ENCODE results near the gene THOC3.
"Not testable (repeated sequence)": the region's sequence is repeated elsewhere in the genome, so short reads cannot be mapped to it uniquely, and the experiment has no call there.

THOC3 gene

GRCh38 chr5:175938489-175938888, 29.6 kb downstream of the THOC3 start:
- DNase-seq = not testable (repeated sequence)

GRCh38 chr5:175928752-175929151, 39.4 kb downstream of the THOC3 start:
- DNase-seq = not testable (repeated sequence)

DNA sequence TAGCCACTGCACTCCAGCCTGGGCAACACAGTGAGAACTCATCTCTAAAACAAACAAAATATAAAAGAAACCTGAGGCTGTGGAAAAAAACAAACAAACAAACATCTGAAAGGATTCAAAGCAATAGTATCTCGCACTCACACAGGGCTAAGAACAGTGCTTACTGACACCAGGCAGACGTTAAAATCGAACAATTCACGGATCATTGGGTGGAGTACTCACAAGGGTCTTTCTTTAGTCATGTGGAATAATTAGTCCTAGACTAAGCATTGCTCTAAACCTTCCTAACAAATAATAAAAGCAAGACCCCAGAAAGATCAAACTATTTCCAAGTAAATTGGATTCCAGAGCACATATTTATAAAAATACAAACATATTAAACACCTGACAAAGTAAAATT, 43.0 kb downstream of the THOC3 start:
- DNase-seq = not testable (repeated sequence)

DNA sequence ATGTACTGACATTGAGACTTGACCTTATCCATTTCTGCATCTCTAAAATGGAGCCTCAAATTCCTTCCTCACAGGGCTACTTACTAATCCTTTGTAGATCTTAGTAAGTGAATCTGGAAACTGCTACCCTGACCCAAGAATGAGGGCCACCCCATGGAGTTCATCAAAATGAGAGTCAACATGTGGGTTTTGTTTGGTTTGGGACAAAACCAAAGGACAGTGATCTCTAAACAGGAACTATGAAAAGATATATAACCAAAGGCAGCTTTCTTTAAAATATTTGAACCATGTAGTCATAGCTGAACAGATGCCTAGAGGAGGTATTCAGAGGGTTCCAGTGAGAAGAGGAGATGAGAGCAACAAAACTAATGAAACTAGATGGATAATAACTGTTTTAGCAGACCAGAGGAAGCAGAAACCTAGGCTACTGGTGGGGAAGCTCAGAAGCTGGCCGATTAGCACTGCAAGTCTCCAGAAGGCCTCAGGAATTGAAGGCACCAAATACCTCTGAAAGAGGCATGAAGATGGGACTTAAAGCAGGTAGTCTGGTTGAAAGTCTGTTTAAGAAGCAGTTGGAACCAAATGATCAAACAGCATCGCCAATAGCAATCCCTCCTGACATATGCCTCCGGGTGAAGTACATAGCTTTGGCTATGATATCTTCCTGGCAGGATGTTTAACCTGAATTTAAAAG, 45.8 kb downstream of the THOC3 start:
- no peak for DNase-seq

GRCh38 chr5:175921061-175921730, 46.9 kb downstream of the THOC3 start:
- no peak for DNase-seq

DNA sequence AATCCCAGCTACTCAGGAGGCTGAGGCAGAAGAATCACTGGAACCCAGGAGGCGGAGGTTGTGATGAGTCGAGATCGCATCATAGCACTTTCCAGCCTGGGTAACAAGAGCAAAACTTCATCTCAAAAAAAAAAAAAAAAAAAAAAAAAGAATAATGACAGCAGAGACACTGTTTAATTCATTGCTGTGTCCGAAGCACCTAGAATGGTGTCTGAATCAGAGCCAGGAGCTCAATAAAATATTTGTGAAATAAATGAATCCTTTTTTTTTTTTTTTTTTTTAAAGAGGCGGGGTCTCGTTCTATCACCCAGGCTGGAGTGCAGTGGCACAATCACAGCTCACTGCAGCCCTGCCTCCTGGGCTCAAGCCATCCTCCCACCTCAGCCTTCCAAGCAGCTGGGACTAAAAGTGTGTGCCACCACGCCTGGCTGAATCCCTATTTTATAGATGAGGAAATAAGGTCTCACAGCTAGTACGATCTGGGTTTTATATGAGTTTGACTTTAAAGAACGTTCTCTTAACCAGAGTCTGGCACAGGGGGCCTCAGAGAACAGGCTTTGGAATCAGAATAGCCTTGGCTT, 47.8 kb downstream of the THOC3 start:
- DNase-seq = no peak

- DNase-seq = not testable (repeated sequence)
Measured at GRCh38 chr5:175915066-175916037, 52.8 kb downstream of the THOC3 start.

DNA sequence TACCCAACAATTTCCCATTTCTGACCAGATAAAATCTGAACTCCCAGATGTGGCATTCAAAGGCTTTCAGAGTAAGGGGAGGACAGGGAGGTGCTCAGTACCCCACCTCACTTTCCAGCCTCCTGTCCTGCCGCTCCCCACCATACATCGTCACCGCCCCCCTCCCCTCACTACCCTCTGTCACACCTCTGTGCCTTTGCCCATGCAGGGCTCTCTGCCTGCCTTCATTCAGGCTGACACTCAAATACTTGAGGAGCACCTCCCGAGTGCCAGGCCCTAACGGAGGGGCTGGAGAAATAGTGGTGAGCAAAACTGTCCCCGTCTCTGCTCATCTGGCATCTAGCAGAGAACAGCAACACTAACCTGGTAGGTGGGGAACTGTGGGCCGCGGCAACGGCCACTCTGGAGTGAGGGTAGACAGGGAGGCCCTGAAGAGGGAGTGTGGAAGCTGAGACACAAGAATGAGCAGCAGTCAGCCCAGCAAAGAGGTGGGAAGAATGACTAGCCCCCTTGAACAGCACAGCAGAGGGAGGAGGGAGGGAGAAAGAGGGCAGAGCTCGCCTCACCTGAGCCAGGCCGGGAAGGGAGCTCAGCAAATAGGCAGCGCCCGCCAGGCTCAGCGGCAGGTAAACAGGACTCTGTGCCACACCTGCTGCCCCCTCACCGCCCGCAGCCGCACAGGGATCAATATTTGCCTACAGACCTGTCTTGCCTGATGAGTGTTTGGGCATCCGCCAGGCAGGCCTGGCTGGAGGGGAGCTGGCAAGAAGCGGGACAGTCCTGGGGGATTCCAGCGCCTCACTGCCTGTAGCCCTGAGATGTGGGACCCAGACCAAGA, 54.1 kb downstream of the THOC3 start:
- not testable (repeated sequence) for DNase-seq

DNA sequence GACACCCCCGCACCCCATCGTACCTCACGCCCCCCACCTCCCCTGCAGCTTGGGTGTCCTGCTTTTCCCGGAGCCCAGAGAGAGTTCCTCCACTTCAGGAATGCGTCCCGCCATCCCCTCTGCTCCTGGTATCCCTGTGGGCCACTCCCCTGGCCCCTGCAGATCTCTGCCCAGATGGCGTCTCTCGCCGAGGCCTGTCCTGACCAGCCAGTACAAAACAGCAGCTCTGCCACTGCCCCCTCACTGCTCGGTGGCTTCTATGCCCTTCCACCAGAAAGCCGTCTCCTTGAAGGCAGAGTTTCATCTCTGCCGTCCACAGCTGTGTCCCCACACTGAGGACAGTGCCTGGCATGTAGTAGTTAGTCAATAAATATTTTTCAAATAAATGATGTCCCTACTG, 58.0 kb downstream of the THOC3 start:
- DNase-seq = not testable (repeated sequence)
